AG04449 (cell line): ENCODE measurements around the gene RSPO1.

ENCODE experiments used
- CTCF ChIA-PET: fragments of 350-600 bp; formaldehyde crosslinking; extraction: SDS; loops from one replicate; lab custom pipeline; 2021; ENCODE audit warnings: antibody characterized with exemption; lab: Yijun Ruan, JAX
- POLR2A ChIA-PET: fragments of 400-600, 350-600 bp; formaldehyde crosslinking; extraction: SDS; loops from one replicate; lab custom pipeline; 2020; ENCODE audit warnings: antibody characterized with exemption, inconsistent platforms; lab: Yijun Ruan, JAX
- DNase-seq: peaks from one replicate; pipeline ENCODE4 v3.0.0-alpha.2; 2010; ENCODE audit warnings: low read depth, low spot score
- H3K4me3 ChIP-seq: 2 replicates; pipeline ENCODE4 v1.5.1; 2011; ENCODE audit warnings: low read depth, mild to moderate bottlenecking, control low read depth, low read length
- CTCF ChIP-seq: IDR thresholded peaks from one replicate; pipeline ENCODE4 v1.5.1; 2011; ENCODE audit warnings: mild to moderate bottlenecking, moderate library complexity, low read length, control low read depth, inconsistent platforms; ENCODE audit not compliant: insufficient read depth; ENCODE audit errors: missing control alignments

The RSPO1 gene

GRCh38 chr1:37631036-37631435 is 3.7 kb downstream of the RSPO1 start:
- ChIA-PET CTCF (interaction anchor here (1.2 kb wide), 1 partner anchor 8 kb away, joined by 3 read pairs; no protein-coding TSS in a partner anchor), POLR2A (no interaction called here)
- no peak for TF ChIP-seq CTCF
- no peak for DNase-seq
- no peak overlapping the region for H3K4me3 ChIP-seq

DNA sequence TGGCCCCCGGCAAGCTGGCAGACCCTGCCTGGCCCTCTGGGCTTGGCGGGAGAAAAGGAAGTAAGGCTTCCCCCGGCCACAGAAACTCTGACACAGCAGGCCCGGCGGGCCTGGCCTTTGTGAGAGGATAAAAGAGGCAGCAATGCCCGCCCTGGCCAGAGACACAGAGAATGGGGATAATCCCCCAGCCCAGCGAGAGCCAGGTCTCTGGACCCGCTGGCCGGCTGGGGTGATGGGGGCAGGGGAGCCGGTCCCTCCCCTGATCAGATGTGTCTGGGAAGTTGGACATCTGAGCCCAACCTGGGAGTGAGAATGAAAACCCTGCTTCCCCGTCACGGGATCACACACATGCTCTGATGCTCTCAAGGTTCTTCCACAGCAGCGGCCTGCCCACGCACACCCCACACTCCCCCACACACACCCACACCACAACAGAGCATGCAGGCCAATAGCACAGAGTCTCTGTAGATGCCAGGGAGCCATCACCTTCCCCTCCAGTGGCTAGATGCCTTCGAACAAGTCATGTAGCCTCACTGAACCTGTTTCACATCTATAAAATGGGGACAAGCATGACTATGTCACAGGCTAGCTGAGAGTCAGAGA is 4.2 kb downstream of the RSPO1 start:
- no peak overlapping the region for H3K4me3 ChIP-seq
- no peak for DNase-seq
- TF ChIP-seq CTCF: no peak
- ChIA-PET CTCF (interaction anchor here (1.1 kb wide), 1 partner anchor 28 kb away, joined by 4 read pairs; no protein-coding TSS in a partner anchor), POLR2A (no interaction called here)

DNA sequence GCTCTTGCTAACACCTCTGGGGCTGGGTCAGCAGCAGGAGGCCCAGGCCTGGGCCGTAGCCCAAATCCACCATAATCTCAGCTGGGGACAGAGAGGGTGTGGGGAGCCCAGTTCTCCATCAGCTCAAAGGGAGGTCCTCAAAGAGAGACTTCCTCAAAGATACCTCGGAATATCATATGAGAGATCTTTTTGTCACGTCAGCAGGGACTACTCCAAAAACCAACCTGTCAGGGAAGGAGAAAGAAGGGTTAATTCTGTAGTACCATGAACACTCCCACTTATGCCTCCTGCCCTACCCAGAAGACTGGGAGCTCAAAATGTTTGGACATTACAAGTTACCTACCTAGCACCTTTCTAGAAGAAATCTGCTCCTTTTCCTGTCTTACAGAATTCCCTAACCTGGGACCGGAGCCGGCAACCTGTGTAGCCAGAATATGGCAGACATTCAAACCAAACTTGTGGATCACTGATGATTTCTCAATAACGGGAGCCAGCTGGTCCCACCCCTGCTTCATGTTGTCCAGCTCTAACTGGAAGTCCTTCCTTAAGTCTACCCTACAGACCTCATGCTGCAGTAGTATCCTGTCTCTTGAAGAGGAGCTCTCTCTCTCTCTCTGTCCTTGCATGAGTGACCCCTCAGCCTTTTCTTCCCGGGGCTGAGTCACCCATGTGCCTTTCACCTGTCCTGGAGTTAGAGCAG is 4.8 kb downstream of the RSPO1 start:
- ChIA-PET POLR2A (no interaction called here), CTCF (interaction anchor here (0.6 to 1.7 kb wide), 3 partner anchors 9 to 27 kb away, joined by 3 to 7 read pairs (median 4); no protein-coding TSS in a partner anchor)
- H3K4me3 ChIP-seq: no peak overlapping the region
- no peak for TF ChIP-seq CTCF
- DNase-seq: no peak

DNA sequence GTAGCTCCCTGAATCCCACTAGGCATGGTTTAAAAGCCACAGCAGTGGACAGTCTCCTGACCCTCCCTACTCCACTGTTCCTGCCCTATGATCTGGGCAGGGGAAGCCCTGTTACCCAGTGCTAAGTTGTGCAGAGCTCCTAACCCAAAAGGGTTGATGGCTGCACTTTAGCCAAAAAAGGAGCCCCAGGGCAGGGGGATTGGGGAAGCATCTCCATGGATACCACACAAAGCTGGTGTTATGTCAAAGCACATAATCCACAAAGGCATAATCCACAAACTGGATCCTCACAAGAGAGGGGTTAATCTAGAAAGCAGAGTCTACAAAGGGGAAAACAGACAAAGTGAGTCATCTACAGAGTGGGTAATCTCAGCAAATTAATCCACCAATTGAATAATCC is 5.7 kb downstream of the RSPO1 start:
- TF ChIP-seq CTCF: no peak
- CTCF ChIA-PET: interaction anchor here (0.6 to 1.7 kb wide), 3 partner anchors 8 to 25 kb away, joined by 3 to 7 read pairs (median 3); no protein-coding TSS in a partner anchor
- H3K4me3 ChIP-seq: no peak overlapping the region
- no peak for DNase-seq
- POLR2A ChIA-PET: no interaction called here

DNA sequence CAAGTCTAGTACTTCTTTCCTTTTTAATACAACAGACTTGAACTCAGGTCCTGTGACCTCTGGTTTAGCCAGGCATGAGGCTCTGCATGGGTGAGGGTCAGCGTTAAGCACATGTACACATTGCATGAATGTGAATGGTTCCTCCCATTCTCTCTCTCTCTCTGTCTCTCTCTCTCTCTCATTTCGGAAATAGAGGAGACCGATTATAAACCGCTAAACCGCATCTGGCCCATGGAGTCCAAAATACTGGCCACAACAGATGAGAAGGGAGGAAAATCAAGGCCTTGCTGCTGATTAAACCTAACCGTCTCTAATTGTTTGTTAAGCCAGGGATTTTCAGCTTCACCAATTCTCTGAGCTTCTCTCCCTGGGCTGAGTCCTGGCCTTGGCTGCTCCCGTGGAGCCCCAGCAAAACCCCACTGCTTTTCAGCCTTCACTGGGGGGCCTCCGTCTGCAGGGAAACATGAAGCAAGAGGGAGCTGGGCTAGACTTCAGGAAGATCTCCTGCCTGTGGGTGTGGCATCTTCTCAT is 6.6 kb downstream of the RSPO1 start:
- DNase-seq: no peak
- no peak for TF ChIP-seq CTCF
- CTCF ChIA-PET: interaction anchor here (0.8 to 1.7 kb wide), 3 partner anchors 9 to 24 kb away, joined by 3 to 7 read pairs (median 3); no protein-coding TSS in a partner anchor
- no peak overlapping the region for H3K4me3 ChIP-seq
- POLR2A ChIA-PET: no interaction called here

GRCh38 chr1:37622131-37622530 is 12.6 kb downstream of the RSPO1 start:
- ChIA-PET POLR2A (no interaction called here), CTCF (no interaction called here)
- DNase-seq: no peak
- H3K4me3 ChIP-seq: no peak overlapping the region
- TF ChIP-seq CTCF: no peak
